A673 (cell line): Measurements from ENCODE around the gene GAREM1.

Source experiments
- CTCF ChIP-seq: fragments of 300-800, 200-600 bp; sonication (generic); conservative IDR thresholded peaks from 2 replicates; pipeline ENCODE4 v1.5.1; 2017; ENCODE audit warnings: low read depth, mild to moderate bottlenecking, antibody characterized with exemption, low read length, moderate library complexity, mixed read lengths
- EZH2 ChIP-seq: fragments of 200-600 bp; sonication (generic); IDR thresholded peaks from 2 replicates; pipeline ENCODE4 v1.6.1; 2017; ENCODE audit warnings: borderline replicate concordance, low read depth, mild to moderate bottlenecking, mixed read lengths, antibody characterized with exemption, low read length; ENCODE audit not compliant: poor library complexity, severe bottlenecking

- no peak for TF ChIP-seq EZH2
- no peak for TF ChIP-seq CTCF
Measured at GRCh38 chr18:32302806-32303205, 167.9 kb downstream of the GAREM1 start.
